GM18520 (cell line): ENCODE measurements around the gene FAM3B.
A peak's percentile ranks its signal among the peaks of the same experiment; 100 is the strongest.

ENCODE experiments used
- ATAC-seq: cut with Tn5 transposase; IDR thresholded peaks from one replicate; pipeline ENCODE4 v1.9.1; 2021; ENCODE audit not compliant: unreplicated experiment

FAM3B gene

DNA sequence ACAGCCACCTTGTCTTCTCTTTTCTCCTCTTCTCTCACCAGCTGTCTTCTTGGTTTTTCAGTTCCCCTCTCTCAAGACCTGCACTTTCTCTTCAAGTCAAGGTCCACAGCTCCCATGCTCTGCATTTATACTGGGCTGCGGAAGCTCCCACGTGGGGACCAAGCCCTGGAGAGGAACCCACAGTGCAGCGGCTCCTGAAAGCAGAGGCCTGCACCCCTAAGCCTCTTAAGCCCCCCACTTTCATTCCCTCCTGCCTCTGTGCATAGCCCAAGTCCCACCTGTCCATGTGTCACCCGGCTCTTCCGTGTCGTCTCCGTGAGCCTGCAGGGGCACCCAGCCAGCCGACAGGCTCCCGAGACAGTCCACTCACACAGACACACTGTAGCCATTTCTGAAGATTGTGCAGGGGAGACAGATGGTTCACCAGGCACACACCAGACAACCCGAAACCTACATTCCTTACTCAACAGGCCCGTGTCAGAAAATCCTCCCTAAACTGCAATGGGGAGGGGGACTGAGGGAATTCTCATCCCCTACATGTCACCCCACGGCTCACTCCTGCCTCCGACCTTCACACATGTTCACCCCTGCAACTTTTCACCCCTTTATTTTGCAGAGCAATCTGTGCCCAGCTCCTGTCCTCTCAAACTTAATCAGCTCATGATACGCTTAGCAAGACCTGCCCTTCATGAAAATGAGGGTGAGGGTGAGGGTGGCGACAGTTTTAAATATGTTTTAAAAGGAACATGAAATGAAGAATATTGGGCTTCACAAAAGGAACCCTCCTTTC, 51.5 kb downstream of the FAM3B start:
- peak; percentile 36 for ATAC-seq

DNA sequence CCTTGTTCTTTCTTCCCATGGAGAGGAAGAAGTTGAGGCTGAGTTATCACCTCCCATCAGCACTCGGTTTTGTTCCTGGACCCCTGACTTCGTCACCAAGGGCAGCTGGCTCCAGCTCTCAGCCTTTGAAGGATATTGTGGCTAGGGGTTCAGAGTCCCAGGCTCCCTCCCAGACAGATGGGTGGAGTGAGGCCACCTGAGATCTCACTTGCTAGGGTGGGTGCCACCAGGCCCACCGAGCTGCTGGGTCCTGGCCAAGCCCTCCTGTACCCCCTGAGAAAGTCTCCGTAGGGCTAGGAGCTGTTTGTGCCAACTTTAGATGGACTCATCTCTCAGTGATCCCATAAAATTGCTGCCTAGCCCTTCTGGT, 52.1 kb downstream of the FAM3B start:
- ATAC-seq = no peak

DNA sequence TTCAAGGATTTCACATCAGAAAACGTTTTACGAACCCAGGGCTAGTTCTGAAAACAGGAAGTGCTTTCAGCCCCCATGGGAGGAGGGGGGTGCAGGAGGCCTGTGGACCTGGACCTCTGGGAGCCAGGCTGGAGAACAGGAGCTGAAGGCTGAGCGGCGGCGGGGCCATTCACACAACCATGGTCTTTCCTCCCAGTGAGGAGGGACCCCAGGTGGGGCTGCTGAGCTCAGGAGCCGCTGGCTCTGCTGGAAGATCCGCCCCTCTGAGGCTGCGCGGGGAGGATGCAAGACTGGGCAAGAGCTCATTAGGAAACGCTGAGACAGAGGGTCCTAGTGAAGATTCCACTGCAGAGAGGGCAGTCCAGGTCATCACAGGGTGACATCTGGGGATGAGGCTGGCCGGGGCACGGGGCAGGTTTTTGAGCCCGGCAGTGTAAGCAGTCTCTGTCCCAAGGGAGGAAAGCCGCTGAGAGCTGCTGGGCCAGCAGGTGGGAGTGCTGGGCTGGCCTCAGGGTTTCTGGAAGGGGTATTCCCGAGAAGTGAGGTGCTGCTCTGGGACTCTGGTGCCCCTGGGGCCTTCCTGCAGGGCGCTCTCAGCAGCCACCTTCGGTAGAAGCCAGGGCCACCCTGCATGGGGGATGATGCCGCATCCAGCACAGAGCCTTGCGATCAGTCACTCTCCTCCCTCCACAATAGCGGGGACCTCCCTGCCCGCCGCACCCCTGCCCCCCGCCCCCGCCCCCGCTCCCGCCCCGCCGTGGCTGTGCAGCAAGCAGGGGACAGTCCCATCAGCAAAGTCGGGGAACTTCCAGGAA, 52.7 kb downstream of the FAM3B start:
- peak; percentile 29 for ATAC-seq

DNA sequence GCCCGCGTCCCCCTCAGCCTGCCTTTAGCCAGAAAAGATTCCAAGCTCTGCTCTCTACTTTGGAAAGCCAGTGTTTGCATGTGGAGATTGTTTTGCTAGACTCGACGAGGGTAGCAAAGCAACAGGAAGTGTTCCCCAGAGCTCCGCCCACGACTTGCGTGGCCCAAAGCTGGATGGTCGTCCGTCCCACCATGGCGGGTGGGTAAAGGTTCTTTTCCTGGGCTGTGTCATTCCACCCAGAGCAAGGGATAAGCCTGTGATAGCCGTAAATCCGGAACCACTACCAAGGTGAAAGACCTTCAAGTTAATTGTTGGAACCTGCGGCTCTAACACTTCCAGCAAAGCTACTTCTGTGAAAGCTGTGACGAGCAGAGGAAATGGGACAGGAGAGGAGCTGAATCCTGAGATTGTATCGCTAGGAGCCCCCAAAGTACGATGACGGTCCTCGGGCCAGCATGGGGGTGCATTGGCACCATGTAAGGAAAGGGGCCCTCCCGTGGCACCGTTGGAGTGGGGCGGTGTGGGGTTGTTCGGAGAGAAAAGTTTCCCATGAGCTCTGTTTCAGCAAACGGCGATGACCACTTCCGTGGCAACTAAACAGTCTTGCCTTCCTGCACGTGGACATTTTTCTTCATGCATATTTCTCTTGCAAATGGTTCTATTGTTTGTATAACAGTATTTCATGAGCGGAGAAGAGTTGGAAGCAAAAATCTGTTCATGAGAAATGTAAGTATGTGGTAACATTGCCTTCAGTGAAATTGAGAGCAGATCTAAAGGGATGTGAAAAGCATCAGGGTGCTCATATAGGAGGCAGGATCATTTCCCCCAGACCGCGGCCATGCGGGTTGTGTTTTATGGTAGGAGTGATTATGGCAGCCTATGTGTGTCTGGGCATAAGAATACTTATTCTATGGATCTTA, 53.6 kb downstream of the FAM3B start:
- ATAC-seq = no peak

DNA sequence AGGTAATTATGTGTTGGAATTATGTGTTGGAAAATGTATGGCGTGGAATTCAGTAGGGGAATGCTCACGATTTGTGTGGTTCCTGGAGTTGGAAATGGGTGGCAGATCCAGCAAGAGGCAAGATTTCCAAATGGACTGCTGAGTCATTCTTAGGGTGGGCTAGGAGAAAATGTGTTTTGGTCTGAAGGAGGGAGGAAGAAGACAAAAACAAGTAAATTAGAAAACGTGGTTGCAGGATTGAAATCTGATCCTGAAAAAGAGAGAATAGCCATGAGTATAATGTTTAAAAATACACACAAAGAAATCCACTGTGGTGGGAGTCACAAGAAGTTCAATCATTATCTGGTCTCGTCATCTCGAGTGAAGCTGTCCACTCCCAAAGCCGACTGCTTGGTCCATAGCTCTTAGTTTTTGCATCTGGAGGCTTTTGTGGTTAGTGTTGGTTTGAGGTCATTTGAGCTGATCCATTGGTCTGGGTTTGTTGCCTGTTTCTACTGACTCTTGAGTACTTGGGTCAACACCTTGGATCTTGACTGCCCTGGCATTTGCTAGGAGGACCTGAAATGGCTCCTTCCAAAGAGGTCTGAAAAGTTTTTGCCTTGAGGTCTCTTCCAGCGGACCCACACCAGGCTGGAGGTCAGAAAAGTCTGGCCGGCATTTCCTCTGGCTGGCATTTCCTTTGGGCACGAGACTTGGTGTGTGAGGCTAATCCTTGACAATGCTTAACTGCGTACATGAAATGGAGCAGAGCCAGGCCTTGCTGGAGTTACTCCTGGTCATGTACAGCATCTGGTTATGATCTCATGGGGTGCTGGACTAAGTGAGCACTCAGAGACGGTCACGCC, 54.5 kb downstream of the FAM3B start:
- ATAC-seq = no peak

DNA sequence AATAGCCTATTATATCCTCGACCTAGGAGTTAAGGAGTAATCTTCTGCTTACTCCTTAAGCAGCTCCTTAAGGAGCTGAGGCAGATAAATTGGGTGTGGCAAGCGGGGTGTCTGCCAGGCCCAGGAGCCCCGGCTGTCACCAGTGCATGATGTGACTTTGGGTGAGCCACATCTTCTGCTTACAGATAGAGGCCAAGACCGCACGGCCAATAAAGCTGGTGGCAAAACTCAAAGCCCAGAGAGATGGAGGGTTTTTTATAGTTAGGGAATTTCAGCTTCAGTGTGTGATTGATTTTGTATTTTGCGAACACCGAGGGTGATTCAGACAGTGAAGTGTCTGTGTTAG, 55.1 kb downstream of the FAM3B start:
- ATAC-seq = no peak

DNA sequence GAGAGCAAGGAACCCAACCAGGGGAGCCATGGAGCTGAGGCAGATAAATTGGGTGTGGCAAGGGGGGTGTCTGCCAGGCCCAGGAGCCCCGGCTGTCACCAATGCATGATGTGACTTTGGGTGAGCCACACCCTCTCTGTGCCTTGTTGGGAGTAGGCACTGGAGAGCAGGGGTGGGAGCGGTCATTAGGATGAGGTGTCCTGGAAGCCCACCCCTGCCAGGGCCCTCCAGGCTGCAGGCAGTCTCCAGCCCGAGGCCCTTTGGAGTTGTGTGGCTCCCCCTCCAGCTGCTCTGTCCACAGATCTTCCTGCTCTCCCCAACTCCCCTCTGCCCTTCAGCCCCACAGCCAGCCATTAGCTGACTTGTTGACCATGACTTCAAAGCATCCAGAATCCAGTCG, 56.7 kb downstream of the FAM3B start:
- ATAC-seq = no peak

DNA sequence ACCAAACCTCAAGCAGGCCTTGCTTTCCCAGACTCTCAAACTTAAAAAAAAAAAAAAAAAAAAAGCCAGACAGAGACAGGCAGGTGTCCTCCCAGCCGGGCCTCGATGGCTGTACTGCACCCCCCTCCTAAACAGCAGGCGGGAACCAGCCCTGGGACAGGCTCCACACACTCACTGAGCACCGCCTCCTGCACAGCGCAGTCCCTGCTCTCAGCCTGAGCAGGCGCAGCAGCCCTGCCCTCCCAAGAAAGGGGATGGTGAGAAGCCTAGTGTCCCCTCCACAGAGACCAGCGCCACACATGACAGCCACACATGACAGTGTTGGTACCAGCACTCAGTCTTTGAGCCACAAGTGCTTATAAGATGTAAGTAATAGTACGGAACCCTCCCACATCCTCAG, 57.2 kb downstream of the FAM3B start:
- no peak for ATAC-seq

DNA sequence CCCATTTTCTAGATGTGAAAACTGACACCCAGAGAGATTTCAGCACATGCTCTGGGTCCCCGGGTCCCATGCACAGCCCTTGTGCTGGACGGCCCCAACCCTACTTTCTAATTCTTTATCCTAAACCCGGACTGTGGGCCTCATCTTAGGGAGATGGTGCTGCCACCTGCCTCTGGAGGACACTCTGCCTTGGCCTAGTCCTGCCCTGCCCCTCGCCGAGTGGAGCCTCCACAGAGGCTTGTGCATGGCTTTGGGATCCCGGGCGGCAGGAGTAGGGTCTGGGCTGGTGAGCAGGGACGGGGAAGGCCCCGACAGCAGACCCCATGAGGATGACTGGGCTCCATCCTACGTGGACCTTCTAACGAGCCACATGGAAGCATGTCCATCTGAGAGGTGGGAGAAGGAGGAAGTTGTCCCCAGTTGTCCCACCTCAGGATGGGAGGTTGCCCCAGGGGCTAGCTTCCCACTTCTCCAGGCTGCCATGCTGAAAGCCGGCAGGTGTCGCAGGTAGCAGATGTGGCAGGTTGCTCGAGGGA, 57.6 kb downstream of the FAM3B start:
- no peak for ATAC-seq

DNA sequence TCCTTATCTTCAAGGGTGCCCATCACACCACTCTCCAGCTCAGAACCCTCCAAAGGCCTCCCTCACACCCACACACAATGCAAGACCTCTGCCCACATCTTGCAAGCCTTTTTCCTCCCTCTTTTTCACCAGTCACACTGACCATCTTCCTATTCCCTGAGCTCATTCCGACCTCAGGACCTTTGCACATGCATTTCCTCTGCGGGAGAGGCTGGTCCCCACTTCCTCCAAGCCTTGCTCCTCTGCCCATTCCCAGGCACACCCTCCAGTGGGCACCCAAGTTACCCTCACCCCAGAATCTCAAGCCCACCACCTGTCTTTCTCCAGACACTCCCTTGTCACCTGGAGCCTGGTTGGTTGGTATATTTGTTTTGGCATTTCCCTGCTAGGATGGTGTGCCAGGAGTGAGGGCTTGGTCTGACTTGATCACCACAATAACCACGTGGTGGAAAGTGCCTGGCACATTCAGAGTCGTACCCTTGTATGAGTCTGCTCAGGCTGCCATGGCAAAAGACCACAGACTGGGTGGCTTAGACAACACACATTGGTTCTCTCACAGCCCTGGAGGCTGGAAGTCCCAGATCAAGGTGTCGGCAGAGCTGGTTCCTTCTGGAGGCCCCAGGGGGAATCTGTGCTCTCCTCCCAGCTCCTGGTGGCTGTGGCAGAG, 58.4 kb downstream of the FAM3B start:
- no peak for ATAC-seq

DNA sequence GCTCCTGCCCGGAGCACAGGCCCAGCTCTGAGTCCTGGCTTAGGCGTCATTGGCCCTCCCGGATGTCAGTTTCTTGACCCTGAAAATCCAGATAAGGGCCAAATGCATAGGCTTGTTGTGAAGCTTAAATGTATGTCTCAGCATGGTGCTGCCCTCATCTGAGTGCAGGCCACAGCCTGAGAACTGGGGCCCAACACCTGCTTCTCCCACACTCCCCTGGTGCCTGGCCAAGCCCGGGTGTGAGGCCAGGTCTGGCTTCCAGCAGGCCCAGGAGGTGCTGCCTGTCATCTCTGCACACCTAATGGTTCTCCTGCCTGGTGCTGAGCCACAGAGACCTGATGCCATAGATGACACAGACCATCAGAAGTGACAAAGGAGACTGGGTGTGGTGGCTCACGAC, 59.3 kb downstream of the FAM3B start:
- ATAC-seq = no peak

DNA sequence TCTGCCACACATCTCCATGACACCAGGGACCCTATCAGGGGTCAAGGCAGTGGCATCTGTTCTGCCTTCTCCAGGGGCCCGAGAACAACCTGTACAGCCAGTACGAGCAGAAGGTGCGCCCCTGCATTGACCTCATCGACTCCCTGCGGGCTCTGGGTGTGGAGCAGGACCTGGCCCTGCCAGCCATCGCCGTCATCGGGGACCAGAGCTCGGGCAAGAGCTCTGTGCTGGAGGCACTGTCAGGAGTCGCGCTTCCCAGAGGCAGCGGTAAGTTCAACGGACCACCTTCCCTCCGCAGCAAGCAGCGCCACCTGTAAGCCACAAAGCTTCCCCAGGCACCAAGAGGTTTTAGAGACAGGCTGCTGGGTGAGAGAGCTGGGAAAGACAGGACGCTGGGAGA, 61.1 kb downstream of the FAM3B start:
- no peak for ATAC-seq

DNA sequence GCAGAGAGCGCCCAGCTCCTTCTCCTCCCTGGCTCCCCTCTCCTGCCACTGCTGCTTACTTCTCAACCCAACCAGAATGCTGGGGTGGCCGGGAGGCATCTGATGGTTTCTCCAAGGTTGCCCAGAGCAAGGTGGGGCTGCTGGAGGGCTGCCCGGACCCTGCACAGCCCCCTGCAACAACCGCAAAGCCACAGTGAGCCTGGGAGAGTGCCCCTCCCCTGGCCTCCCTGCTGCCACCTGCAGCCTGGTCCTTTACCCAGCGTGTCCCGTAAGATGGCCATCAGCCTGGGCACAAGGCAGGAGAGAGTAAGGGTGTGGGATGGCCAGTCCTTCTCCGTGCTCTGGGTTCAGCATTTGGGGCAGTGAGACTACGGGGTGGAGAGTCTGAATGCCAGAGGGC, 62.2 kb downstream of the FAM3B start:
- no peak for ATAC-seq

DNA sequence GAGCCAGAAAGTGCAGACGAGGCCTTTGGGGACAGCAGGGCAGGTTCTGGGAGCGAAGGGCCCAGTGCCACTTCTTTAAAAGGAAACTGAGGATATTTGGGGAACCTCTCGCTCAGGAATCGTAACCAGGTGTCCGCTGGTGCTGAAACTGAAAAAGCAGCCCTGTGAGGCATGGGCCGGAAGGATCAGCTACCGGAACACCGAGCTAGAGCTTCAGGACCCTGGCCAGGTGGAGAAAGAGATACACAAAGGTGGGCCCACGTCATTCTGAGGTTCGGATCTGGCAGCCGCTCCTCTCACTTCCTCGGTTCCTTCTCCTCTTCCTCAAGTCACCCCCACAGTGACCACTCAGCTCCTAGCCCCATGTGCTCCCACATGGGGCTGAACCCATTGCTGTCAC, 63.3 kb downstream of the FAM3B start:
- ATAC-seq = no peak

DNA sequence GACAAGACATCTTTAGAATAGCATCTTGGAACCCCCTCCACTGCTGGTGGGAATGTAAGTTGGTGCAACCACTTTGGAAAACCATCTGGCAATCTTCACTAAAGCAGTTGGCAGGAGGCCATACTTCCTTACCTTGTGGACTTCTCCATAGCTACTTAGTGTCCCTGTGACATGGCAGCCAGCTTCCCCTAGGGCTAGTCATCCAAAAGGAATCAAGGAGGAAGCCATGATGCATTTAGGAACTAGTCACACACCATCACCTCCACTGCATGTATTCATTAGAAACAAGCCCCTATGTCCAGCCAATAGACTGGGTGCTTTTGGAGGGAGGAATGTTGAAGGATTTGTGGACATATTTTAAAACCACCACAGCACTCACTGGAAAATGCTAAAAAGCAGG, 65.1 kb downstream of the FAM3B start:
- ATAC-seq = no peak

DNA sequence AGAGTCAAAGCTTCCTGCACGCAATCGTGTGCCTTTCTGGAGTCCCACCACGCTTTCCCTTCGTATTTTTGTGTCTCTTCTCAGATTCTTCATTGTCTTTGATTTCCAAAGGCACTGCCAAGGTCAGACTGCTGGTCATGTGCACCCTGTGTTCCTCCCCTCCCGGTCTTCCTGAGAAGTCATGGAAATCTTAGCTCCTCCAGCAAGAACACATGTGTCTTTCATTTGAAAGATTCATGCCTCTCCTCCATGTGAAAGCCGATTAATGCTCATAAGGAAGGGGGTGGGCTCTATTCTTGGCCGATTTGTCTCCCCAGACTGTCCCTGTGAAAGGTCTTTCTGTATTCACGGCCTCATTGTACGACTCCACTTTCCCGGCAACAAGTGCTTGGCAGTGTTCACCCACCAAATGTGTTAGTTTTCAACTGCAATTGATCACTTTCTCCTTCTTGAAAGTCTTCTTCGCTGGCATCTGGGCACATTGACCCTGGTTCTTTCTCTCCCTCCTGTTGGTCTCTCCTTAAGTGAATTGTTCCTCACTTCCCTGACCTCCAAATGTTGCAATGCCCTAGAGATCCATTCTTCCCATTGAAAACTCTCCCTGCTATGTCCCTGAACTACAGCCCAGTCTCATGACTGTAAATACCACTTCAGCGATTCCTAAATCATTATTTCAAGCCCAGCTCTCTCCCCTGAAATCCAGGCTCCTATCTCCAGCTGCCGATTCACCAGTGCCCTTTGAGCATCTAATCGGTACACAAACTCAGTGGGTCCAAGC, 70.6 kb downstream of the FAM3B start:
- ATAC-seq = no peak

DNA sequence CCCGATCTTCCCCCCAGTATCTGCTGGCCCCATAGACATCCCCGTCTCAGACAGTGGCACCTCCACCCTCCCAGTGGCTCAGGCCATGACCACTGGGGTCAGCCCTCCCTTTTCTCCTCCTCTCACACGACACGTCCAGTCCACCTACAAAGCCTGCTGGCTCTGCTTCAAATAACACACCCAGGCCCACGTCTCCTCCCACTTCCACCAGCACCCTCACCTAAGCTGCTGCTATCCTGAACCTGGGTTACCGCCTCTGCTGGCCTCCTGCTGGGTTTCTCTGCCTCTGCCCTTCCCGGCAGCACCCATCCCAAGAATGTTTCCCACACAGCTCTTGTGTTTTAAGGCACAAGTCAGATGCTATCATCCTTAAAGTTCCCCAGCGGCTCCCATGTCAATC, 71.2 kb downstream of the FAM3B start:
- no peak for ATAC-seq

DNA sequence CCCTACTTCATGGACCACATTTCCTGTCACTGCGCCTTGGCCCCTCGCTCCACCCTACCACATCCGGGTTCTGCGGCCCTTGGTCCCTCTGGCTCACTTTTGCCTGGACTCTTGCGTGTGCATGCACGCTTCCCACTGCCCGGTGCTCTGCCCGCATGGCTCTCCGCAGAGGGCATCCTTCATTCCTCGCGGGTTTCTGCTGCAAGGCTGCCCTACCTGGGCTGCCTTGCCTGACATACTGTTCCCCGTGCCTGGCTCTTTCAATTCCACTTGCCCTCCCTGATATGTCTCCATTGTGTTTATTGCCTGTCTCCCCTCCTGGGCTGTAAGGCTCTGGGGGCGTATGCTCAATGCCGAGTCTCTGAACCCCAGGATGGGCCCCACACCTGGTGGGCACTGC, 71.7 kb downstream of the FAM3B start:
- no peak for ATAC-seq

DNA sequence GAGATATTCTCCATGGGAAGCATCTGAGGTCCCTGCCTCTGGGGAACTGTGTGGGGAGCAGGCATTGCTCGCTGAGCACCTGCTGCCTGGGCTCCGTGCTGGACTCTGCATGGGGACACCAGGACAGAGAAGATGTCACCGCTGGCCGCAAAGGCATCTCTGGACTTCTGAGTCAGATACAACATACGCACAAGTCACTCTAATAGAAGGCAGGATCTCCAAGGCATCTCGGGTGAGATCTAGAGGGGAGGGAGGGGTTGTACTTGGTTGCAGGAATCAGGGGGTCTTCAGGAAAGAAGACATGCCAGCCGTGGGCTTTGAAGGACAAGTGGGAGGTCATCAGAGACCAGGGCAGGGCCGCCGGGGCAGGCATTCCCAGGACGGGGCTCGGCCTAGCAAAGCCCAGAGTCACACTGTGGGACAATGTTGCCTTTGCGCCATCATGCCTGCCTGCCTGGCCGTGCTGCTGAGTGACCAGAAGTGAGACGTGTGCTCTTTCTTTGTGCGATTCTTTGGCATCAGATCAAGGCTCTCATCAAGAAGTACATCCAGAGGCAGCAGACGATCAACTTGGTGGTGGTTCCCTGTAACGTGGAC, 73.5 kb downstream of the FAM3B start:
- no peak for ATAC-seq
